GM12878 (cell line): ENCODE measurements around the gene PTBP1. TPM values are rescaled to one million over a fixed set of nuclear protein-coding genes. Genes with fewer than 3 reads are reported as not detected.

ENCODE experiments used
- ATAC-seq: fragments of 200-7000 bp; cut with Tn5 transposase; 3 replicates; pipeline ENCODE4 v1.9.1; 2020; ENCODE audit warnings: mild to moderate bottlenecking, moderate library complexity
- BruUV-seq: library from RNA; stranded (reverse); fragments of 400-500 nt; replicated peaks from 2 replicates; lab custom pipeline; 2021; lab: Mats Ljungman, UMichigan
- CTCF ChIA-PET: fragments of 300-600 bp; sonication (Branson Sonifier 250); formaldehyde crosslinking; extraction: SDS; loops from one replicate; lab custom pipeline; 2021; ENCODE audit warnings: inconsistent platforms; lab: Yijun Ruan, JAX
- POLR2A ChIA-PET: fragments of 350-600 bp; formaldehyde crosslinking; extraction: SDS; loops from one replicate; lab custom pipeline; 2021; ENCODE audit warnings: inconsistent platforms; lab: Charles Lee
- RAD21 ChIA-PET: fragments of 300-600 bp; sonication (Branson Sonifier 250); formaldehyde crosslinking; loops from one replicate; lab custom pipeline; 2023; ENCODE audit warnings: antibody characterized with exemption; ENCODE audit not compliant: unreplicated experiment; lab: Charles Lee
- SMC1A ChIA-PET: fragments of 300-600 bp; sonication (Branson Sonifier 250); formaldehyde crosslinking; loops from one replicate; lab custom pipeline; 2023; ENCODE audit not compliant: unreplicated experiment, uncharacterized antibody; lab: Charles Lee
- DNase-seq: peaks from one replicate; pipeline ENCODE4 v3.0.0-alpha.2; 2011; ENCODE audit warnings: low read depth, low spot score
- FAIRE-seq: peaks from 3 replicates; lab custom pipeline; 2011; peaks lifted over from hg19 to GRCh38; lab: Jason Lieb, UNC
- H2AFZ ChIP-seq: 2 replicates; pipeline ENCODE4 v1.6.0; 2011; ENCODE audit warnings: low read depth, low read length, control low read depth; ENCODE audit not compliant: control insufficient read depth
- H3K27ac ChIP-seq: 2 replicates; pipeline ENCODE4 v1.5.1; 2011; ENCODE audit warnings: control low read depth; ENCODE audit not compliant: control insufficient read depth, insufficient read depth
- H3K27me3 ChIP-seq, 2 experiments: replicated peaks in 1 of 2; 2 replicates each; pipeline versions ENCODE4 v1.6.0 to v1.6.1; 2011; ENCODE audit warnings: low read length in 1 of 2; ENCODE audit not compliant: control insufficient read depth in 2 of 2, insufficient read depth in 2 of 2
- H3K36me3 ChIP-seq, 2 experiments: 2 replicates each; pipeline ENCODE4 v1.5.1; 2011; ENCODE audit warnings: low read length in 1 of 2; ENCODE audit not compliant: control insufficient read depth in 2 of 2, insufficient read depth in 2 of 2
- H3K4me1 ChIP-seq: 2 replicates; pipeline ENCODE4 v1.6.1; 2011; ENCODE audit warnings: mild to moderate bottlenecking, low read length, moderate library complexity, mixed read lengths; ENCODE audit not compliant: control insufficient read depth, insufficient read depth
- H3K4me2 ChIP-seq: 2 replicates; pipeline ENCODE4 v1.6.0; 2011; ENCODE audit warnings: control low read depth; ENCODE audit not compliant: control insufficient read depth, insufficient read depth
- H3K4me3 ChIP-seq: fragments of 200-600 bp; sonication (generic); 2 replicates; pipeline ENCODE4 v1.5.1; 2016
- H3K79me2 ChIP-seq: 2 replicates; pipeline ENCODE4 v1.6.0; 2011; ENCODE audit warnings: low read length; ENCODE audit not compliant: control insufficient read depth, insufficient read depth
- H3K9ac ChIP-seq: 2 replicates; pipeline ENCODE4 v1.8.0; 2011; ENCODE audit warnings: low read length, control low read depth, mixed read lengths; ENCODE audit not compliant: control insufficient read depth, insufficient read depth
- H3K9me3 ChIP-seq: replicated peaks from 3 replicates; pipeline ENCODE4 v1.5.1; 2011; ENCODE audit warnings: mild to moderate bottlenecking, low read length; ENCODE audit not compliant: control insufficient read depth, insufficient read depth
- H4K20me1 ChIP-seq: 2 replicates; pipeline ENCODE4 v1.6.0; 2011; ENCODE audit not compliant: control insufficient read depth, insufficient read depth
- CTCF ChIP-seq, 3 experiments: IDR thresholded peaks in 2 of 3; conservative IDR thresholded peaks in 1 of 3; 2 replicates each; pipeline ENCODE4 v1.5.1; 2011; ENCODE audit warnings: low read depth in 3 of 3, low read length in 3 of 3, mild to moderate bottlenecking in 3 of 3, control low read depth in 2 of 3, moderate library complexity in 2 of 3, inconsistent platforms in 1 of 3, mixed read lengths in 1 of 3; ENCODE audit not compliant: control insufficient read depth in 2 of 3, insufficient read depth in 1 of 3; ENCODE audit errors: extremely low read depth in 1 of 3
- E2F4 ChIP-seq: IDR thresholded peaks from 2 replicates; pipeline ENCODE4 v1.6.1; 2012; ENCODE audit warnings: low read depth, low read length, improper control_type of control experiment
- HDGF ChIP-seq: fragments of 450-650 bp; IDR thresholded peaks from 2 replicates; pipeline ENCODE4 v1.6.1; 2016; ENCODE audit warnings: antibody characterized with exemption
- RFX5 ChIP-seq: IDR thresholded peaks from 2 replicates; pipeline ENCODE4 v1.6.1; 2011; ENCODE audit warnings: low read depth, low read length, improper control_type of control experiment
- WGBS: methylation state at CpG from one replicate; pipeline ENCODE4 v1.1.6; 2016; ENCODE audit warnings: low lambda C conversion rate; ENCODE audit not compliant: insufficient replicate concordance, insufficient coverage; ENCODE audit errors: missing lambda C conversion rate; 5-methylcytosine and 5-hydroxymethylcytosine counted together
- in situ Hi-C: fragments of 300-500 bp; cut with MboI; formaldehyde crosslinking; loops from 9 replicates; pipeline ENCODE4 v1.14.3; 2018; ENCODE audit warnings: mixed read lengths
- intact Hi-C: fragments of 100-400 bp; cut with micrococcal nuclease; formaldehyde crosslinking; loops from one replicate; pipeline ENCODE4 v1.14.2; 2022; ENCODE audit not compliant: unreplicated experiment
- polyA plus RNA-seq, 11 experiments: library from polyadenylated mRNA; depleted of rRNA in 4 of 11; unstranded in 6 of 11; stranded (reverse) in 5 of 11; fragments of >200 nt; fragmentation: Nextera tagmentation in 4 of 11; fragmentation: Illumina TruSeq in 1 of 11; extraction: Ambion mirVana in 4 of 11; extraction: Trizol in 1 of 11; gene quantifications; 1 replicate in 1 of 11; 2 replicates in 10 of 11; pipeline versions ENCODE4 v1.2.1 to v1.2.3, GENCODE V29; 2011 to 2016; ENCODE audit warnings: inconsistent platforms in 2 of 11, missing spikeins in 2 of 11, low read depth in 1 of 11
- total RNA-seq, 4 experiments: library from RNA; depleted of rRNA in 3 of 4; stranded (reverse); fragments of >200 nt in 3 of 4; fragmentation: Illumina TruSeq in 1 of 4; extraction: Trizol in 1 of 4; gene quantifications; 2 replicates each; pipeline versions ENCODE4 v1.2.1 to v1.2.3, GENCODE V29; 2013 to 2021
- TF ChIP-seq, protein P1 (sequence below): fragments of 450-650 bp; IDR thresholded peaks from 2 replicates; pipeline ENCODE4 v1.6.1; 2016; ENCODE audit warnings: mild to moderate bottlenecking

PTBP1 gene
- total and polyA plus RNA-seq, 10 of the 15 experiments (the other 5 are each of a cell fraction or from before 2014, with no cell fraction given): 13.1 to 532 (median 217) TPM

GRCh38 chr19:781800-782184, 15.5 kb upstream of the PTBP1 start:
- no peaks in the 10 kb centered on the region for H3K27me3 ChIP-seq
- no peak overlapping the region for H2AFZ ChIP-seq
- ChIA-PET POLR2A (no interaction called here), CTCF (no interaction called here), RAD21 (no interaction called here), SMC1A (no interaction called here)
- TF ChIP-seq CTCF (IDR thresholded peaks at IDR 0.05 in 2 of 3, conservative IDR thresholded peaks at IDR 0.05 in 1 of 3; ENCODE audit: control insufficient read depth in 2 of 3, extremely low read depth in 1 of 3, insufficient read depth in 1 of 3, low read depth in 3 of 3, low read length in 3 of 3): no peak
- TF ChIP-seq RFX5: no peak
- TF ChIP-seq HDGF: no peak
- TF ChIP-seq E2F4: no peak
- TF ChIP-seq, protein P1, sequence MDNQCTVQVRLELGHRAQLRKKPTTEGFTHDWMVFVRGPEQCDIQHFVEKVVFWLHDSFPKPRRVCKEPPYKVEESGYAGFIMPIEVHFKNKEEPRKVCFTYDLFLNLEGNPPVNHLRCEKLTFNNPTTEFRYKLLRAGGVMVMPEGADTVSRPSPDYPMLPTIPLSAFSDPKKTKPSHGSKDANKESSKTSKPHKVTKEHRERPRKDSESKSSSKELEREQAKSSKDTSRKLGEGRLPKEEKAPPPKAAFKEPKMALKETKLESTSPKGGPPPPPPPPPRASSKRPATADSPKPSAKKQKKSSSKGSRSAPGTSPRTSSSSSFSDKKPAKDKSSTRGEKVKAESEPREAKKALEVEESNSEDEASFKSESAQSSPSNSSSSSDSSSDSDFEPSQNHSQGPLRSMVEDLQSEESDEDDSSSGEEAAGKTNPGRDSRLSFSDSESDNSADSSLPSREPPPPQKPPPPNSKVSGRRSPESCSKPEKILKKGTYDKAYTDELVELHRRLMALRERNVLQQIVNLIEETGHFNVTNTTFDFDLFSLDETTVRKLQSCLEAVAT: no peak
- intact Hi-C loops (no loop called here), in situ Hi-C loops (no loop called here)
- no peaks in the 10 kb centered on the region for H3K4me1 ChIP-seq
- ATAC-seq (no peak), FAIRE-seq (no peak), DNase-seq (no peak)
- H3K4me3 ChIP-seq: no peak overlapping the region
- H4K20me1 ChIP-seq: no peaks in the 10 kb centered on the region
- no peaks in the 10 kb centered on the region for H3K79me2 ChIP-seq
- no peak overlapping the region for H3K4me2 ChIP-seq
- H3K9ac ChIP-seq: no peak overlapping the region
- no peak overlapping the region for H3K27ac ChIP-seq
- no peaks in the 10 kb centered on the region for H3K9me3 ChIP-seq
- no TSS peak for BruUV-seq
- 74% methylated on average over 17 of the region's 19 CpGs for WGBS
- H3K36me3 ChIP-seq: no peaks in the 10 kb centered on the region
